Astrocyte of the cerebellum (primary cell): ENCODE measurements around the gene CCND1.

Experiments
- DNase-seq: peaks from one replicate; pipeline ENCODE4 v3.0.0-alpha.2; 2011; ENCODE audit warnings: low read depth
- H3K4me3 ChIP-seq: 2 replicates; pipeline ENCODE4 v1.5.1; 2011; ENCODE audit warnings: mild to moderate bottlenecking, low read depth, low read length, moderate library complexity
- in situ Hi-C: cut with HindIII; loops from 2 replicates; pipeline ENCODE4 v1.10.0; 2017; ENCODE audit warnings: low sequenced_read_pairs
- TF ChIP-seq, protein P1 (sequence below): IDR thresholded peaks from 2 replicates; pipeline ENCODE4 v1.5.1; 2012; ENCODE audit warnings: low read length, low read depth, moderate library complexity, mild to moderate bottlenecking; ENCODE audit errors: missing control alignments

Gene CCND1

DNA sequence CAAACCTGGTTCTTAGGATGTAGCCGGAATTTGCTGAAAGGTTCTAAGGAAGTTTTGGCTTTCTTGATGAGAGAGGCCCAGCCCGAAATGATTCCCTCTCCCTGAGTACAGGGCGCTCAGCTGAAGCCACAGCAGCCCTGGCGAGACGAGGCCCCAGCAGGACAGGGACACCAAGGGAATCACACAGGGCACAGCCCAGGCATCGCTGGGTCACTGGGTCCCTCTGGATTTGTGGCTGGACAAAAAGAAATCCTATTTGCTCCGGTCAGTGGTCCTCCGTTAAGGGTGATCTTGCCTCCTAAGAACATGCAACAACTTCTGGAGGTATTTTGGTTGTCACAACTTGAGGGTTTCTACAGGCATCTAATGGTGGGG lies 56.5 kb downstream of the CCND1 start:
- TF ChIP-seq, protein P1, sequence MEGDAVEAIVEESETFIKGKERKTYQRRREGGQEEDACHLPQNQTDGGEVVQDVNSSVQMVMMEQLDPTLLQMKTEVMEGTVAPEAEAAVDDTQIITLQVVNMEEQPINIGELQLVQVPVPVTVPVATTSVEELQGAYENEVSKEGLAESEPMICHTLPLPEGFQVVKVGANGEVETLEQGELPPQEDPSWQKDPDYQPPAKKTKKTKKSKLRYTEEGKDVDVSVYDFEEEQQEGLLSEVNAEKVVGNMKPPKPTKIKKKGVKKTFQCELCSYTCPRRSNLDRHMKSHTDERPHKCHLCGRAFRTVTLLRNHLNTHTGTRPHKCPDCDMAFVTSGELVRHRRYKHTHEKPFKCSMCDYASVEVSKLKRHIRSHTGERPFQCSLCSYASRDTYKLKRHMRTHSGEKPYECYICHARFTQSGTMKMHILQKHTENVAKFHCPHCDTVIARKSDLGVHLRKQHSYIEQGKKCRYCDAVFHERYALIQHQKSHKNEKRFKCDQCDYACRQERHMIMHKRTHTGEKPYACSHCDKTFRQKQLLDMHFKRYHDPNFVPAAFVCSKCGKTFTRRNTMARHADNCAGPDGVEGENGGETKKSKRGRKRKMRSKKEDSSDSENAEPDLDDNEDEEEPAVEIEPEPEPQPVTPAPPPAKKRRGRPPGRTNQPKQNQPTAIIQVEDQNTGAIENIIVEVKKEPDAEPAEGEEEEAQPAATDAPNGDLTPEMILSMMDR = no peak
- DNase-seq = no peak
- no peak overlapping the region for H3K4me3 ChIP-seq
- in situ Hi-C loops = no loop called here

DNA sequence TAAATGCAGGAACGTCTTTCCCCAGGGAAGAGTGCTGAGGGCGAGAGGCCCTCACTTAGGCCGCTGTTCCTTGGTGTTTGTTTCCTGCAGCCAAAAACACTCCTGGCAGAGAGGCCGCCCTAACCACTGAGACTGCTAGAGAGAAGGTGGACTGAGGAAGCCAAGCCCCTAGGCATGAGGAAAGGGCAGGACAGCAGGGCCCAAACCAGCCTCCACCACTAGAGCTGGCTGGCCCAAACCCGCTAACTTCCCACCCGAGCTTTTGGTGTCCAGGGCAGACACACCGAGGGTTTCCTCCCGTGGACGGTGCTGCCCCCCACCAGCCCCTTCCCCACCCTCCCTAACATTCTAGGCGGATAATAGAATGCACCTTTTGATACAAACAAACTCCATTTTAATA lies 56.9 kb downstream of the CCND1 start:
- no peak overlapping the region for H3K4me3 ChIP-seq
- TF ChIP-seq, protein P1 = no peak
- no peak for DNase-seq
- in situ Hi-C loops = no loop called here

- in situ Hi-C loops = no loop called here
- no peak overlapping the region for H3K4me3 ChIP-seq
- TF ChIP-seq, protein P1 = no peak
These were observed 57.4 kb downstream of the CCND1 start for GRCh38 chr11:69698362-69698761.

GRCh38 chr11:69699213-69699612 lies 58.3 kb downstream of the CCND1 start:
- H3K4me3 ChIP-seq = no peak overlapping the region
- no peak for DNase-seq
- TF ChIP-seq, protein P1 = no peak
- in situ Hi-C loops = no loop called here

More at GRCh38 chr11:69698362-69698761, 57.4 kb downstream of the CCND1 start:
- DNase-seq = no peak

DNA sequence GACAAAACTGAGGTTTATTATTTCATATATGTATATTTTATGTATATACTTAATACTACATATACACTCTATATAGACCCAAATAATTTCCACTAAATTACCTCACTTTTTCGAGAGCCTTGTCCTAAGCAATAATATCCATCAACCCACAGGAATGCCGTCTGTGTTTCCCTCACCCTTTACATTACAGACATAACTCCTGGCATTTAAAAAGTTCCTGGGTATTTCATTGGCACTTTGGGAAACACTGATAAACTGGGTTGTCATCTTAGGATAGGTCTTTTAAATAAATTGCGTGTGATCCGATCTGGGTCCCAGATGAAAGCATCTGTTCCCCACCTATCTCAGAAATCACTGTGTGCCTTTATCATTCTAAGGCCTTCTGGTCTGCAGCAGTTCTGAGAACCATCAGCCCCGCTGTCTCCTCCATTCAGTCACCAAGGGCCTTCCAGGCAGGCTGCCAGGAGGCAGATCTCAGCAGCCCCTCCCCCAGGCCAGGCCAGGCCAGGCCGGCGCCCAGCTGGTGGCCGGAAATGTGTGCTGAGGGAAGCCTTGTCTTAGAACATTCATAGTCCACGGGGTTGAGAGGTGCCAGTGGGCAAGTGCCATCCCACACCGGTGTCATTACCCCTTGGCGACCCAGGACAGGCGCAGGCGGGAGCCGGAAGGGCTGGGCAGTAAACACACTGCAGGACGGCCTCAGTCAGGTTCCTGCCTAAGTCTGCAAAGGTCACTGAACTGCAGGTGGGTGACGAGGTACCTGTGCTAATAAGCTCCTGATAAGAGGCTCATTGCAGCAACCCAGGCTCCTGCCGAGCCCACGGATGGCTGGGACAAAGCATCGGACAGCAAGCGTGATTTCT lies 59.6 kb downstream of the CCND1 start:
- no peak overlapping the region for H3K4me3 ChIP-seq
- TF ChIP-seq, protein P1 = no peak
- in situ Hi-C loops = no loop called here
- peak; percentile 11 for DNase-seq

DNA sequence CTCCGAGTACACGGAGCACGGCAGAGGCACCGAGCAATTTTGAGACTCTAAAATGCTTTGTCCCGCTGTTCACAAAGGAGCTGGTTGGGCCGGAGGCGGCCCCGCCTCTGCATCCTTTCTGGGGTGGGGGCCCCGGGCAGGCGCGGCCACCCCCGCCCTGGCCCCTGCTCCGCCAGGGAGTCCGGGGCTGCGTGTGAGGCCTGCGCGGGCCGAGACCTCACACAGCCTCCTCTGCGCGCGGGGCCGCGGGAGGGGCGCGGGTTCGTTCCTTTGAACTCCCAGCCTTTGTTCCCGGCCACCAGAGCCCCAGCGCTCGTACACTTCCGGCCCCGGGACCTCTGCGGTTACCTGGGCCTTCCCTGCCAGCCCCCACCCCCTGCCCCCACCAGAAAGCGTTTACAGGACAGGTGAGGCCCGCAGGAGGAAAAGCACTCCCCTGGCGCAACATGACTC lies 61.3 kb downstream of the CCND1 start:
- H3K4me3 ChIP-seq = no peak overlapping the region
- in situ Hi-C loops = no loop called here
- no peak for DNase-seq
- TF ChIP-seq, protein P1 = no peak
